Hepatocyte (in vitro differentiated cells): ENCODE data around the gene PALLD. TPM values are rescaled to one million over a fixed set of nuclear protein-coding genes. Genes with fewer than 3 reads are reported as not detected.

Experiments
- DNase-seq: peaks from one replicate; pipeline ENCODE4 v3.0.0-alpha.2; 2016; ENCODE audit warnings: low spot score
- H2AFZ ChIP-seq: fragments of 200-600 bp; sonication (generic); 2 replicates; pipeline ENCODE4 v1.6.0; 2016; ENCODE audit warnings: antibody characterized with exemption, mild to moderate bottlenecking
- H3K27ac ChIP-seq: fragments of 200-600 bp; sonication (generic); 2 replicates; pipeline ENCODE4 v1.5.1; 2016; ENCODE audit warnings: mild to moderate bottlenecking
- H3K27me3 ChIP-seq: fragments of 200-600 bp; sonication (generic); 2 replicates; pipeline ENCODE4 v1.6.1; 2016
- H3K36me3 ChIP-seq: fragments of 200-600 bp; sonication (generic); replicated peaks from 2 replicates; pipeline ENCODE4 v1.5.1; 2016; ENCODE audit warnings: low read depth; ENCODE audit not compliant: insufficient read depth
- H3K4me1 ChIP-seq: fragments of 200-600 bp; sonication (generic); 2 replicates; pipeline ENCODE4 v1.5.1; 2016; ENCODE audit warnings: mild to moderate bottlenecking, moderate library complexity; ENCODE audit not compliant: insufficient read depth
- H3K4me2 ChIP-seq: fragments of 200-600 bp; sonication (generic); 2 replicates; pipeline ENCODE4 v1.6.0; 2016
- H3K4me3 ChIP-seq: fragments of 200-600 bp; sonication (generic); 2 replicates; pipeline ENCODE4 v1.5.1; 2016; ENCODE audit warnings: mild to moderate bottlenecking
- H3K79me2 ChIP-seq: fragments of 200-600 bp; sonication (generic); 2 replicates; pipeline ENCODE4 v1.6.0; 2017; ENCODE audit warnings: mild to moderate bottlenecking
- H3K9me2 ChIP-seq: fragments of 200-600 bp; sonication (generic); replicated peaks from 2 replicates; pipeline ENCODE4 v1.6.0; 2017; ENCODE audit warnings: mild to moderate bottlenecking; ENCODE audit not compliant: insufficient read depth
- H3K9me3 ChIP-seq: fragments of 200-600 bp; sonication (generic); 2 replicates; pipeline ENCODE4 v1.5.1; 2016; ENCODE audit warnings: low read depth, mild to moderate bottlenecking
- H4K20me1 ChIP-seq: fragments of 200-600 bp; sonication (generic); 2 replicates; pipeline ENCODE4 v1.6.0; 2016; ENCODE audit warnings: mild to moderate bottlenecking; ENCODE audit not compliant: insufficient read depth, poor library complexity, severe bottlenecking
- CTCF ChIP-seq: fragments of 200-600 bp; sonication (generic); IDR thresholded peaks from 2 replicates; pipeline ENCODE4 v1.5.1; 2016; ENCODE audit warnings: antibody characterized with exemption, mild to moderate bottlenecking; ENCODE audit not compliant: poor library complexity
- EZH2 ChIP-seq: fragments of 200-600 bp; sonication (generic); IDR thresholded peaks from 2 replicates; pipeline ENCODE4 v1.6.1; 2016; ENCODE audit warnings: antibody characterized with exemption, mild to moderate bottlenecking, borderline replicate concordance
- EZH2phosphoT487 ChIP-seq: fragments of 200-600 bp; sonication (generic); IDR thresholded peaks from one replicate; pipeline ENCODE4 v1.6.1; 2018; ENCODE audit warnings: antibody characterized with exemption, mild to moderate bottlenecking, low read depth, moderate library complexity; ENCODE audit not compliant: unreplicated experiment, severe bottlenecking
- WGBS: methylation state at CpG from one replicate; pipeline ENCODE4 v1.1.6; 2016; ENCODE audit warnings: low lambda C conversion rate; ENCODE audit errors: missing lambda C conversion rate; 5-methylcytosine and 5-hydroxymethylcytosine counted together
- polyA plus RNA-seq: library from polyadenylated mRNA; unstranded; fragments of >200 nt; fragmentation: Nextera tagmentation; extraction: Ambion mirVana; gene quantifications from 2 replicates; pipeline ENCODE4 v1.2.1, GENCODE V29; 2016
- total RNA-seq: library from RNA; depleted of rRNA; stranded (reverse); fragments of >200 nt; gene quantifications from 2 replicates; pipeline ENCODE4 v1.2.3, GENCODE V29; 2014

PALLD gene
- total and polyA plus RNA-seq, 2 experiments from 2014 or later, result 82.7 to 85.2 TPM

GRCh38 chr4:168528131-168528949, 31.5 kb downstream of the PALLD start:
- no peak overlapping the region for H3K4me3 ChIP-seq
- no peaks in the 10 kb centered on the region for H3K79me2 ChIP-seq
- H4K20me1 ChIP-seq, result no peaks in the 10 kb centered on the region
- no peaks in the 10 kb centered on the region for H3K9me2 ChIP-seq
- H3K27me3 ChIP-seq, result no peaks in the 10 kb centered on the region
- H3K27ac ChIP-seq, result no peak overlapping the region
- TF ChIP-seq EZH2 (no peak), CTCF (no peak), EZH2phosphoT487 (no peak)
- no peak overlapping the region for H3K4me2 ChIP-seq
- H3K4me1 ChIP-seq, result no peaks in the 10 kb centered on the region
- no peak for DNase-seq
- no peaks in the 10 kb centered on the region for H3K9me3 ChIP-seq
- 79% methylated on average over 8 of the region's 8 CpGs for WGBS
- H3K36me3 ChIP-seq, result no peaks in the 10 kb centered on the region
- no peak overlapping the region for H2AFZ ChIP-seq

GRCh38 chr4:168529257-168529656, 32.4 kb downstream of the PALLD start:
- Histone ChIP-seq H3K4me1 (no peaks in the 10 kb centered on the region), H3K36me3 (no peaks in the 10 kb centered on the region), H3K27me3 (no peaks in the 10 kb centered on the region), H4K20me1 (no peaks in the 10 kb centered on the region), H3K79me2 (no peaks in the 10 kb centered on the region), H3K4me2 (no peak overlapping the region), H3K27ac (no peak overlapping the region), H2AFZ (no peak overlapping the region), H3K9me2 (no peaks in the 10 kb centered on the region), H3K4me3 (no peak overlapping the region), H3K9me3 (no peaks in the 10 kb centered on the region)
- TF ChIP-seq EZH2phosphoT487, result no peak
- TF ChIP-seq CTCF, result no peak
- no peak for TF ChIP-seq EZH2
- WGBS, result 82% methylated on average over 6 of the region's 6 CpGs
- no peak for DNase-seq

GRCh38 chr4:168531305-168531704, 34.5 kb downstream of the PALLD start:
- TF ChIP-seq EZH2phosphoT487 (no peak), CTCF (no peak), EZH2 (no peak)
- no peaks in the 10 kb centered on the region for H3K4me1 ChIP-seq
- no peak overlapping the region for H3K4me2 ChIP-seq
- H3K36me3 ChIP-seq, result no peaks in the 10 kb centered on the region
- no peaks in the 10 kb centered on the region for H3K9me3 ChIP-seq
- H3K4me3 ChIP-seq, result no peak overlapping the region
- no peaks in the 10 kb centered on the region for H3K9me2 ChIP-seq
- WGBS, result 85% methylated on average over 4 of the region's 4 CpGs
- H2AFZ ChIP-seq, result no peak overlapping the region
- no peak overlapping the region for H3K27ac ChIP-seq
- H4K20me1 ChIP-seq, result no peaks in the 10 kb centered on the region
- H3K27me3 ChIP-seq, result no peaks in the 10 kb centered on the region
- H3K79me2 ChIP-seq, result no peaks in the 10 kb centered on the region
- DNase-seq, result no peak
